Hepatocyte (in vitro differentiated cells): ENCODE results near the gene MBNL3.

Source experiments
- EZH2 ChIP-seq: fragments of 200-600 bp; sonication (generic); IDR thresholded peaks from 2 replicates; pipeline ENCODE4 v1.6.1; 2016; ENCODE audit warnings: antibody characterized with exemption, mild to moderate bottlenecking, borderline replicate concordance
- TF ChIP-seq, protein P1 (sequence below): fragments of 200-600 bp; sonication (generic); IDR thresholded peaks from 2 replicates; pipeline ENCODE4 v1.5.1; 2016; ENCODE audit warnings: antibody characterized with exemption, mild to moderate bottlenecking; ENCODE audit not compliant: poor library complexity

DNA sequence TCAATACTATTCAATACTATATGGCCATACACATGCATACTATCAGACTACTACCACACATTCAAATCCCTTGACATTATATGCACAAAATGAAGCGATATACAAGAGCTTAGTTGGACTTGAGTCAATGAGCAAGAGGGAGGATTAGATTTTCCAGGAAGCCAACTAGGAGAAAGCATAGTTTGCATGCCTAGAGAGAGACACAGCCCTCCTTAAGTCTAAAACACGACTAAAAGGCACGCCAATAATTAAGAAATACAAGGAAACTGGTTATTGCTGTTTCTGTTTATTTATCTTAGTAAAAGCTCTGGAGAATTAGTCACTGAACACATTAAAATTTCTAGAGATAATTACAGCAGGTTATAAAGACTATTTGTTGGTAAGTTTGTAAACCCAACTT, 21.8 kb downstream of the MBNL3 start:
- no peak for TF ChIP-seq EZH2
- TF ChIP-seq, protein P1, sequence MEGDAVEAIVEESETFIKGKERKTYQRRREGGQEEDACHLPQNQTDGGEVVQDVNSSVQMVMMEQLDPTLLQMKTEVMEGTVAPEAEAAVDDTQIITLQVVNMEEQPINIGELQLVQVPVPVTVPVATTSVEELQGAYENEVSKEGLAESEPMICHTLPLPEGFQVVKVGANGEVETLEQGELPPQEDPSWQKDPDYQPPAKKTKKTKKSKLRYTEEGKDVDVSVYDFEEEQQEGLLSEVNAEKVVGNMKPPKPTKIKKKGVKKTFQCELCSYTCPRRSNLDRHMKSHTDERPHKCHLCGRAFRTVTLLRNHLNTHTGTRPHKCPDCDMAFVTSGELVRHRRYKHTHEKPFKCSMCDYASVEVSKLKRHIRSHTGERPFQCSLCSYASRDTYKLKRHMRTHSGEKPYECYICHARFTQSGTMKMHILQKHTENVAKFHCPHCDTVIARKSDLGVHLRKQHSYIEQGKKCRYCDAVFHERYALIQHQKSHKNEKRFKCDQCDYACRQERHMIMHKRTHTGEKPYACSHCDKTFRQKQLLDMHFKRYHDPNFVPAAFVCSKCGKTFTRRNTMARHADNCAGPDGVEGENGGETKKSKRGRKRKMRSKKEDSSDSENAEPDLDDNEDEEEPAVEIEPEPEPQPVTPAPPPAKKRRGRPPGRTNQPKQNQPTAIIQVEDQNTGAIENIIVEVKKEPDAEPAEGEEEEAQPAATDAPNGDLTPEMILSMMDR: no peak
